HG02973 (cell line): ENCODE measurements around the gene B3GALT6.
A peak's percentile ranks its signal among the peaks of the same experiment; 100 is the strongest.
"Not testable (repeated sequence)": the region's sequence is repeated elsewhere in the genome, so short reads cannot be mapped to it uniquely, and the experiment has no call there.

Source experiments
- ATAC-seq: cut with Tn5 transposase; IDR thresholded peaks from one replicate; pipeline ENCODE4 v1.9.1; 2021; ENCODE audit warnings: moderate library complexity; ENCODE audit not compliant: unreplicated experiment

Gene B3GALT6

DNA sequence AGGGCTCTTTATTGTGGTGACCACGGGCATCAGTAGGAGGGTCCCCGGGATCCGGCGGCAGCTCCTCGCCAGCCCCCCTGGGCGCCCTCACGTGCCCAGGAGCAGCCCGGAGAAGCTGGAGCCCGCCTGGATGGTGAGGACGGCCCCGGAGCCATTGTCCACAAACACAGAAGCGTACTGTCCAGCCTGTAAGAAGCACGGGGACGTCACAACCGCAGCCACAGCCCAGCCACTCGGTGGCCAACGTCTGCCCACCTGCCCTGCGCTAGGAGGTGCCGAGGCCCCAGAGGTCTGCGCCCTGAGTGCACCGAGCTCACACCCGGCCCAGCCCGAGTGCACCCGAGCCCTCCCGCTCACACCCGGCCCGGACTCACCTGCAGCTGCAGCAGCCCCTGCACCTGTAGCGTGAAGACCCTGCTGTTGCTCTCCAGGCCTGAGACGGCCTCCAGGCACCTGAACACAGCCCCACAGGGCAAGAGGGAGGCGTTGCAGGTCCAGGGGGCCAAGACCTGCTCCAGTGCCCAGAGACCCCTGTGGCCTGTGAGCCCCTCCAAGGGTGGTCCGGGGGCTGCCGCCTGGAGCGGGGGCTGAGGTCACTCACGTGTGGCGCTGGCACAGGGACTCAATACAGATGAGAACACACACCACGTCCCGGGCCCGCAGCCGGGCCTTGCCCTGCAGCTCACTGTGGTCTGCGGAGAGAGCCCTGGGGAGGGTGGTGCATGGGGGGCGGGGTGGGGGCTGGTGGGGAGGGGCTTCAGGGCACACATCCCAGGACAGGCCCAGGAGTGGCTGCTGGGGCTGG, 10.6 kb downstream of the B3GALT6 start:
- ATAC-seq, result no peak

DNA sequence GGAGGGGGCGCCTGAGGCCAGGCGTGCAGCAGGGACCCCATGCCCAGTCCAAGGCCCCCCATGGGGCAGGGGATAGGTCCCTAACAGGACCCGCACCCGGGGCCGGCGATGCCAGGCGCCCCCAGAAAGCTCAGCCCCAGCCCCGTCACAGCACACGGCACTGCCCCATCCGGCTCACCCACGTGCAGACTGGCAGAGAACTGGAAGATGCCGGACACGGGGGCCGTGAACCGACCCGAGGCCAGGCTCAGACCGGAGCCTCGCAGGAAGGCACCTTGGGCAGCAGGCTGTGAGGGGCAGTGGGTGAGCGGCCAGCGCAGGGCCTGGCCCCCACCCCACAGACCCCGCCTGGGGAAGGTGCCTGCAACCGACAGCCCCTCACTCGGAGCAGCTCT, 11.2 kb downstream of the B3GALT6 start:
- no peak for ATAC-seq

DNA sequence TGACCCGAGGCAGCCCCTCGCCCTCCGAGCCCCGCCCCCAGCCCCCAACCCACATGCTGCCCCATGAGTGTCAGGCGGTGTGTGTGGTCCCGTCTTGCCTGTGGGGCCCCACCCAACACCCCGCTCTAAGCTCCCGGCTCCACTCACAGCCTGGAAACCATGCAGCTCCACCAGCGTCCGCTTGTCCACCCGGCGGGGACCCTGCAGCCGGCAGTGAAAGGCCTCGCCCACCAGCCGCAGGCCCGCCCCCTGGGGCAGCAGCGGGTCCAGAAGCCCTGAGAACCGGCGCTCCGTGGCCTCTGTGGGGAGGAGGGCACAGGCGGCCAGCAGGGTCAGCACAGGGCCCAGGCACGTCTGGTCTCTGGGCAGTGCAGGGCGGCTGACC, 11.8 kb downstream of the B3GALT6 start:
- no peak for ATAC-seq

DNA sequence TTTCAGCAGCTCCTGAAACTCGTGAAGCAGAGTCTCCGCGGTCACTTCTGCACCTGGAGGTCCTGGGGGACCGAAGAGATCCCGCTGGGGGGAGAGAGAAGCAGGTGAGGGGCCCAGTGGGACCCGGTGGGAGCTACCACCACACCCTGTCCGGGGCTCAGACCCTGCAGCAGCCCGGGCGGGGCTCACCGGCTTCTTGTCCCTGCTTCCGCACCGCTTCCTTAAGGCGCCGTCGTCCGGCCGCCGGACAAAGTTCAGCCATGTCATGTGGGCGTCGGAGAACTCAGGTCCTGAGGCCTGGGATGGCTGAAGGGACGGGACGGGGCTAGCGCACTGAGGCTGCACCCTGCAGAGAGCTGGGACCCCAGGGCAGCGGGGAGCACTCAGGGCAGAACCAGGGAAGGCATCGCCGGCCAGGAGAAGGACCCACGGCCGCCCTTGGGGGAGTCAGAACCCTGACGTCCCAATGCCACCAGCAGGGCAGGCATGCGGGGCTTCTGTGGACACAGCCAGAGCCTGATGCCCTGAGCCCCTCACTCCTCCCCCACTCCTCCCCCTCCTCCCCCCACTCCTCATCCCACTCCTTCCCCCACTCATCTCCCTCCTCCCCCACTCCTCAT, 12.3 kb downstream of the B3GALT6 start:
- ATAC-seq, result no peak

DNA sequence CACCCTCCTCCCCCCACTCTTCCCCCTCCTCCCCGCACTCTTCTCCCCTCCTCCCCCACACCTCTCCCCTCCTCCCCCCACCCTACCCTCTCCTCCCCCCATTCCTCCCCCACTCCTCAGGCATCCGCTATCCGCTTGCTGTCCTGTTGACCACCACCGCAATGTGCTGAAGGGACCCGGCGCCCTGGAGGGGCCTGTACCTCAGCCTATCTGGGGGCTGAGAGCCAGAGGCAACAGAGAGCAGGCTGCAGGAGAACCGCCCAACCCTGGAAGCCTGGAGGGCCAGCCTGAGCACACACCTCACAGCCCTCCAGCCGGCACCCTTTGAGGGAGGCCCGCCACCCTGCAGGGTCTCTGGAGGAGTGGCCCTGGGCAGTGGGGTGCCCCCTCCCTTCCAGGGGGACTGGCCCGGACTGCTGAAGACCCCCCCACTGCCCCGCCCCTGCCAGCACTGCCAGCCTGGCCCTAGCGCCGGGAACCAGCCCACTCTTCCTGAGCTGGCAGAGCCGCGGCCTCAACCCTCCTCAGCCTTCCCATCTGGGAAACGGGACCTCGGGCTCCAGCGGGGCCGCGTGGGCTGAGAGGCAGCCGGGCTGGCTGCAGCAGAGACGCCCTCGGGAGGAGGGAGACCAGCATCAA, 13.3 kb downstream of the B3GALT6 start:
- no peak for ATAC-seq

DNA sequence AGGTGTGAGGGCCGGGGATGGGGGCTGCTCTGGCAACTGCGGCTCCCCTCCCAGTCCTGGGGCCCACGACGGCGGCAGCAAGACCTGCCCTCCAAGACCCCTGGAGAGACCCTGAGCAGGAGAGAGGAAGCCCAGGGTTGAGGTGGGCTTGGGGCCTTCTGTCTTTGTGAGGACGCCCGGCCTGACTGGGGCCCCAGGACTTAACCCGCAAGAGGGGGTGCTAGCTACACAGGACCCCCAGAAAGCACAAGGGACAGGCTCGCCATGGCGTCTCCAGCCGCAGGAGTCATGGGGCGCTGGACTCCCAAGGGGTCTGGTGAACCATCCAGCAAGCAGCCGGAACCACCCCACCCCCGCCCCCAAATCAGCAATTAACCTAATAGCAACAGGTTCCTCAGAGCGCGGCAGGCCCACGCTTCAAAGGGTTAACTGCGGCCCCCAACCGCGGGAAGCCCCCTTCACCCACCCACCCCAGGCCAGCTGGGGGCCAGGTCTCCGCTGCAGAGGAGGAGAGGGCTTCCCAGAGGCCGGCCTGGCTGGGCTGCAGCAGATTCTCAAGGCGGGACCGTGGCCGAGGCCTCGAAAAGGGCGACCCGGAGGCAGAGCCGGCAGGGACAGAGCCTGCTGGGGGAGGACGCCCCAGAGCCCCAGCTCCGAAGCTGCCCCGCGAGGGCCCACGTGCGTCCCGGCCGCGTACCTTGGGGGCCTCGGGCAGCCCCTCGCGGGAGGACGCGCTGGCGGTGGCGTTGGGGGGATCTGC, 14.0 kb downstream of the B3GALT6 start:
- no peak for ATAC-seq

DNA sequence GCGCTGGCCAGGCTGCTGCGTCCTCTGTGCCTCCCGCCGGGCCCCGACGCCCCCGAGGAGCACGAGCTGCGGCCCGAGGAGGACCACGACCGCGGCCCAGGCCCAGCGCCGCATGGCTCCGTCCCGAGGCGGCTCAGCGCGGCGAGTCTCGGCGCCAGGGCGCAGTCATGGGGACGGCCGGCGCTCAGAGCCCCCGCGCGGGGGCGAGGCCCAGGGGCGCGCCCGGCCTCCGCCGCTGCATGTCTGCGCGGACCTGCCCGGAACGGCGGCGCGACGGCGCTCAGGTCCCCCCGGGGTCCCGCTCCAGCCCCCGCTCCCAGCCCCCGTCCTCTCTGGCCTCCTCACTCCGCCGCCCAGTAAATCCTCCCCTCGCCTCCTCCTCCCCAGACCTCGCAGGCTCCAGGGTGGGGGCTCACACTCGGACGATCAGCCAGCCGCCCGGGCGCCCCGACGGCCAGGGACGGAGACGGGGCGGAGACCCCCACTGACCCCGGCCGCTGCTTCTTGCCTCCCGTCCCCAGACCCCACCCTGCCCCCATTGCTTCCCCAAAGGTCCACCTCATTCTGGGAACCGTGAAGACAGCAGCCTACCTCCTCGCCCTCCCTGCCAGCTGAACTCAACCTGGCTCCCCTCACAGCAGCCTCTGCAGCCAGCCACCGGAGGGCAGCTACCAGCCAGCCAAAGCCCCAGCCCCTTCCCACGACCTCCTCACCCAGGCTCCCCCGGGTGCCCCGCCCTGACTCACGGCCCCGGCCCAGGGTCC, 14.7 kb downstream of the B3GALT6 start, which contains the start of gene C1QTNF12:
C1QTNF12 (minus strand) TSS at position 146 of the 764 bp plus-strand sequence; CDS start at position 114, 32 bp downstream.
- ATAC-seq, result no peak

DNA sequence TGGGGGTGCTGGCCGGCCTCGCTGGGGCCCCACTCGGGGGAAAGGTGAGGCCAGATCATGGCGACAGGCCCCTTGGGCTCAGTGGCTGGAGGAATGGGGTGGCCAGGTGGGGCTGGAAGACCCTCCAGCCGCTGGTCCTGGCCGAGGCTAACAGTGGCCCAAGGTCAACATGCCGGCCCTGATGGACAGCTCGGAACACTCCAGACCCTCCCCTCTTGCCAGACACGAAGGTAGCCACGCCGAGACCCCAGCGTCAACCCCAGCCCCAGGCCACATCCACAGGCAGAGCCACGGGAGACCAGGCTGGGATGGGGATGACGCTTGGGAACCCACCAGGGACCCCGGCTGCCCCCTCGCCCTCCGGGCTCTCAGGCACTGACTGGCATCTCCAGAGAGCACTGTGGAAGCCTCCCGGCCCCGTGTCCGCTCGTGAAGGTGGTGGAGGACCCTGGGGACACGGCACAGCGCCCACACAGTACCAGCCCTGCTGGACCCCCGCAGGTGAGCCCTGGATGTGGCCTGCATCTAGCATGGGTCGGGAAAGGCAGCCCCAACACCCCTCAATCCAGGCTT, 15.4 kb downstream of the B3GALT6 start:
- no peak for ATAC-seq

DNA sequence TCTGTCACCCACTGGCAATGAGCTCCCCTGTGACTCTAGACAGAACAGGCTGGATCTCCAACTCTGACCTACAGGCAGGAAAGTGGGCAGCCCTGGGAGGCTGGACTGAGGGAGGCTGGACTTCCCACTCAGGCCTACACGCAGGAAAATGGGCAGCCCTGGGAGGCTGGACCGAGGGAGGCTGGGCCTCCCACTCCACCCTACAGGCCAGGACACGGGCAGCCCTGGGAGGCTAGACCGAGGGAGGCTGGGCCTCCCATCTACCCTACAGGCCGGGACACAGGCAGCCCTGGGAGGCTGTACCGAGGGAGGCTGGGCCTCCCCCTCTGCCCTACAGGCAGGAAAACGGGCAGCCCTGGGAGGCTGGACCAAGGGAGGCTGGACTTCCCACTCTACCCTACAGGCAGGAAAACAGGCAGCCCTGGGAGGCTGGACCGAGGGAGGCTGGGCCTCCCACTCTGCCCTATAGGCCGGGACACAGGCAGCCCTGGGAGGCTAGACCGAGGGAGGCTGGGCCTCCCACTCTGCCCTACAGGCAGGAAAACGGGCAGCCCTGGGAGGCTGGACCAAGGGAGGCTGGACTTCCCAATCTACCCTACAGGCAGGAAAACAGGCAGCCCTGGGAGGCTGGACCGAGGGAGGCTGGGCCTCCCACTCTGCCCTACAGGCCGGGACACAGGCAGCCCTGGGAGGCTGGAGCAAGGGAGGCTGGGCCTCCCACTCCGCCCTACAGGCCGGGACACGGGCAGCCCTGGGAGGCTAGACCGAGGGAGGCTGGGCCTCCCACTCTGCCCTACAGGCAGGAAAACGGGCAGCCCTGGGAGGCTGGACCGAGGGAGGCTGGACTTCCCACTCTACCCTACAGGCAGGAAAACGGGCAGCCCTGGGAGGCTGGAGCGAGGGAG, 16.2 kb downstream of the B3GALT6 start:
- ATAC-seq, result not testable (repeated sequence)

DNA sequence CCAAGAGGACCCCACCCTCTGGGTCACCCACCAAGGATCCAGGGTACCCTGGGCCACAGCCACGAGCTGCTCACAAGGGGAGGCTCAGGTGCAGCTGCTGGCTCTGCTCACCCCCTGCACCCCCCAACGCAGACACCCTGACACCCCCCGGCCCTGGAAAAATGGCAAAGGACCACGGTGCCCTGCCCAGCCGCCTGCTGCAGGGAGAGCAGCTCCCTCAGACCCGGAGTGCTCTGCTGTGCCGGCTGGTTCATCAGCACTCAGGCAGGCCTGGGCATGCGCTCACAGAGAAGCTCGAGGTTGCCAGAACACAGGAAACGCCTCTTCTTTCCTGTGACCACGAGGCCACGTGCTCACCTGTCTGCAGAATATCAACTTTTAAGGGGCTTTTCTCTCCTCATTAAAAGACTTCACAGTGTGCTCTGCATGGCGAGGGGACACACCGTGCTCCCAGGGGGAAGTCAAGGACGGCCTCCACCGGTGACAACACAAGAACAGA, 18.8 kb downstream of the B3GALT6 start:
- ATAC-seq, result peak; percentile 48

DNA sequence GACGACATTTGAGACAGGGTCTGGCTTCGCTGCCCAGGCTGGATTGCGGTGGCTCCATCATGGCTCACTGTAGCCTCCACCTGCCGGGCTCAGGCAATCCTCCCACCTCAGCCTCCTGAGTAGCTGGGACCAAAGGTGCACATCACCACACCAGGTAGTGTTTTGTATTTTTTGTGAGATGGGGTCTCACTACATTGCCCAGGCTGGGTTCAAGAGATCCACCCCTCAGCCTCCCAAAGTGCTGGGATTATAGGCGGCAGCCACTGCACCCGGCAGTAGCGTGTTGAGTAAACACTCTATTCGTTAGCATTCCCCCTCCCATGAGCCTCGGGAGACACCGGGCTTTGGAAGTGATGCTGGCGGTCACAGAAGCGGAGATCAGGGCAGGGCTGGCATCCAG, 21.3 kb downstream of the B3GALT6 start:
- ATAC-seq, result no peak

DNA sequence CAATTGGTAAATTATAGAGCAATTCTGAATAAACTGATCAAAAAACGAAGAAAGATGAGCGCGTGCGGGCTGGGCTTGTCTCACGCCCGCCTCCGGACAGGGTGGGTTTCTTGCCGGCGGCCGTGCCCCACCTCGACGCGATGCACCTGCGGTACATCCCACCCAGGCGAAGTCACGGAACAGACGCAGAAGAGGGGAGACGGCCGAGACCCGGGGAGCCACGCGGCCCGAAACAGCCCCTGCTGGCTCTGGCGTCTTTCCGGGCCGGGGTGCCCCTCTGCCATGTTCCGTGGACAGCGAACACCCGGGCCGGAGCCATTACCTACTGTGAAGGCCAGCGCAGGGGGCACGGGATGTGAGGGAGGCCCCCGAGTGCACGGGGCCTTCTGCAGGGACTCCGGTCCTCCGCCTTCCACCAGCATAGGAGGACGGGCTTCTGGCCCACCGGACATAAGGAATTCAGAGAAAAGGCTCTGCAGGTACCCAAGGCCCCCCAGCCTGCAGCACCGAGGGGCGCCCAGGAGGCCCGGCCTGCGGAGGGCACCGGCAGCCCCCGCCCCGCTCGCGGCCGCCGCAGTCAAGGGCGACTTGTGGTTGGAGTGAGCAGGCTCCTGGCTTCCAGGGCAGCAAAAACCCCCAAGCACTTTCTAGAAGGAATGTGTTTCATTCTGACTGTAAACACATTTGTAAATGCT, 22.1 kb downstream of the B3GALT6 start:
- no peak for ATAC-seq

DNA sequence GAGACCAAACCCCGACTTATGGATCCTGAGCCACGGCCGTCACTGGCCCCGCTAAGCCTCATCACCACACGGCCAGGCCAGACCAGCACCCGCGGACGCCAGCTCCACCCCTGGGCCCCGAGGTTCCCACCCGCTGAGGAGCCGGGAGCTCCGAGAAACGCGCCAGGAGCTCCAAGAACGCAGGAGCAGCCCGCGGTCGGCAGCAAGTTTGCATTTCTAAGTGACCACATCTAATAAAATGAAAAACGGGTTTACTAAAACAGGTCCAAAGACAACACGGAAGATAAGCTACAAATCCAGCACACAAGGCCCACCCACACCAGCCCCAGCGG, 22.6 kb downstream of the B3GALT6 start:
- ATAC-seq, result no peak

DNA sequence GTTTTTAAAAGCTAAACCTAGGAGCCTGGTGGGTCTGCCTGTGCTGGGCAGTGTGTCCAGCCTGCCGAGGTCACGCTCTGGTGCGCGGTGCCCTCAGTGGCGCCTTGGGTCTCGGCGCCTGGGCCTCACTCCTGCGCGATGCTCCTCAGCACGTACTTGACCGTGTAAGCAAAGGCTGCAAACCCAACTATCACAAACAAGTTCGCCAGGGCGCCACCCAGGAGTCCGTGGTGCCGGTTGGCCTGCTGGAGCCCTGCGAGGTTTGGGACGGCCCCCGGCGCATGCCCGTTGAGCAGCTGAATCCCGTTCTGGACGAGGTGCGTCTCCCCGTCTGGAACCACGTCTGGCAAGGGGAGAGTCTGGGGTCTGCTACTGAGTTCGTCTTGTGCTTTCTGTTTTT, 23.0 kb downstream of the B3GALT6 start:
- ATAC-seq, result no peak

DNA sequence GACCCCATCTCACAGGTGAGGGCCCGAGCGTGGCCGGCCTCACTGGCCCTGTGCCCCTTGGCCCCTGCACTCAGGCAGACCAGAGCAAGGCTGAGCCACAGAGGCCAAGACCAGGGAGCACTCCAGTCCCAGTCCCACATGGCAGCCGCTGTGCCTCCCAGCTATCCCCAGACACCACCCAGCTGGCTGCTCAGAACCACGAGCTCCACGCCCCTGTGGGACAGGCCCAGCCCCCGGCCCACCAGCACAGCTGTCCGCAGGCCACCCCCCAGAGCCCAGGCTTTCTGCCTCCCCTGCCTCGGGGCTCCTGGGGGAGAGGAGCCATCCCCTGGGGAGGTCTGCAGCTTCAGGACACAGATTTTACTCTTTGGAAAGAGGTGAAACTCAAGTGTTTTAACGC, 23.6 kb downstream of the B3GALT6 start:
- ATAC-seq, result no peak

DNA sequence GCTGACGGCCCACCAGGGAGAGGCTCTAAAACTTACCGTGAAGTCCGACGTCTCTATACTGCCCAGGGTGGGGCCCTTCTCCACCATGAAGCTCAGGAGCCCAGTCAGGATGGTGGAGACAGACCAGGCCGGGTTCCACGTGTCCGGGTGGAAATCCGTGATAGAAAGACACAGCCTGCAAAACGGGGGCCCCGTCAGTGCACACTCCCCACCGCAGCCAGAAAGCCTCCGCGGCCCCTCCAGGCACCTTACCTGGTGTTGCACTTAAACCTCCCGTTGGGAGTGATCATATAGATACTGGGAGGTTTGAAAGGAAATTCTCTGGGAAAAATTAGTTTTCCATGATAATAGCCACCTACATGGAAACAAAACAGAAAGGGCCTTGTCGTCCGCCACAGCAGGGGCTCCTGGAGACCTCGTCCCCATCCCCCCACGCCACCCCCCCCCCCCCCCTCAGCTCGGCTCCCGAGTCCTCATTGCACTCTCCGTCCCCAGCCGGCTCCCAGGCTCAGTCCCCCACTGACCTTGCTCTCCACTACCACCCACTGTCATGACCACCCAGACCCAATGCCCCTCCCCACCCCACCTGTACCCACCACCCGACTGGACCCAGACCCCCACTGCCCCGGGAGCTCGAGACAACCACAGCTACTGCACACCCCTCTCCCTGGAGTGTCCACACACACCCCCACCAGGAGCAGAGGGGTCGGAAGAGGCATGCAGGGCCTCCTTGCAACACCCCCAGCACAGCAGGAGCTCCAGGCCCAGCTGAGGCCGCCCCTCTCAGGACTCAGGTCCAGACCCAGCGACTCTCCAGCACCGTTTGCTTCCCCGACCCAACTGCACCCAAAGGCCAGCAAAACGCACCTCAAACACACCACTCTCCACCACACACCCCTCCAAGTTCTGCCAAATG, 25.2 kb downstream of the B3GALT6 start:
- ATAC-seq, result no peak

DNA sequence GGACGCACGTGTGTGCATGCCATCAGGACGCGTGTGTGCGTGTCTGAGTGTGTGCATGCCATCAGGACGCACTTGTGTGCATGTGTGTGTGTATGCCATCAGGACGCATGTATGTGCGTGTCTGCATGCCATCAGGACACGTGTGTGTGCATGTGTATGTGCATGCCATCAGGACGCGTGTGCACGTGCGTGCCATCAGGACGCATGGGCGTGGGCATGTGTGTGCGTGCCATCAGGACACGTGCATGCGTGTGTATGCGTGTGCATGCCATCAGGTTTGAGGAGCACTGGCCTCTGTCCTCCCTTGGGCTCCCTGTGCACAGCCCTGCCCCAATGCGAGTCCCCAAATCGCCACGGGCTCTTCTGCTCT, 27.1 kb downstream of the B3GALT6 start:
- no peak for ATAC-seq

DNA sequence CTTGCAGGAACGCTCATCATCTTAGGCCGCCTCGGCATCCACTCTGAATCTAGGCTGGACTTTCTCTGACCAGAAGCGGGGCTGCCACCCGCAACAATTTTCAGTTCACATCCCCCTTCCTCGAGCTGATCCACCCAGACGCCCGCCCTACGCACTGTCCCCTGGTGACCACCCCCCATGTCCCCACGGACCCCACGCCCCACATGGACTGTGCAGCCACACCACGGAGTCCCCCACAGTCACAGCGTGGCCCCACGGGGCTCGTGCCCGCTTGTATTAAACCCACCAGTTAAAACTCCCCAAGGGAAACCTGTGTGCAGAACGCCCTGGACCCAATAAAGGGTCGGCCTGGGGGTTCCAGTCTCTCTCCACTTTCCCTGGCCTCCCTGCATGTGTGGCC, 27.5 kb downstream of the B3GALT6 start:
- ATAC-seq, result no peak
